ENCODE data around the gene PLEKHB2. TPM values are rescaled to one million over a fixed set of nuclear protein-coding genes. Genes with fewer than 3 reads are reported as not detected.
A peak's percentile ranks its signal among the peaks of the same experiment; 100 is the strongest.
"Not testable (repeated sequence)": the region's sequence is repeated elsewhere in the genome, so short reads cannot be mapped to it uniquely, and the experiment has no call there.

The PLEKHB2 gene
- total and polyA plus RNA-seq, 8 donors = 7.8 to 28.3 (median 18.4) TPM

- intact Hi-C loops (cut with DNase I) = no loop called here
- H3K27me3 ChIP-seq = no peaks in the 10 kb centered on the region
- H3K4me1 ChIP-seq = peaks cover 0 to 8% (median 0%) of the 10 kb centered on the region in 3 donors
- DNase-seq (no peak), FAIRE-seq (no peak), ATAC-seq (peak in 3 of 4 donors; percentile 23 to 39 (median 36))
- H3K4me3 ChIP-seq = no peak overlapping the region
- peak overlapping the region in 1 of 4 donors; percentile 25 for H3K27ac ChIP-seq
- TF ChIP-seq, protein P1, sequence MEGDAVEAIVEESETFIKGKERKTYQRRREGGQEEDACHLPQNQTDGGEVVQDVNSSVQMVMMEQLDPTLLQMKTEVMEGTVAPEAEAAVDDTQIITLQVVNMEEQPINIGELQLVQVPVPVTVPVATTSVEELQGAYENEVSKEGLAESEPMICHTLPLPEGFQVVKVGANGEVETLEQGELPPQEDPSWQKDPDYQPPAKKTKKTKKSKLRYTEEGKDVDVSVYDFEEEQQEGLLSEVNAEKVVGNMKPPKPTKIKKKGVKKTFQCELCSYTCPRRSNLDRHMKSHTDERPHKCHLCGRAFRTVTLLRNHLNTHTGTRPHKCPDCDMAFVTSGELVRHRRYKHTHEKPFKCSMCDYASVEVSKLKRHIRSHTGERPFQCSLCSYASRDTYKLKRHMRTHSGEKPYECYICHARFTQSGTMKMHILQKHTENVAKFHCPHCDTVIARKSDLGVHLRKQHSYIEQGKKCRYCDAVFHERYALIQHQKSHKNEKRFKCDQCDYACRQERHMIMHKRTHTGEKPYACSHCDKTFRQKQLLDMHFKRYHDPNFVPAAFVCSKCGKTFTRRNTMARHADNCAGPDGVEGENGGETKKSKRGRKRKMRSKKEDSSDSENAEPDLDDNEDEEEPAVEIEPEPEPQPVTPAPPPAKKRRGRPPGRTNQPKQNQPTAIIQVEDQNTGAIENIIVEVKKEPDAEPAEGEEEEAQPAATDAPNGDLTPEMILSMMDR (IDR thresholded peaks at IDR 0.05) = no peak
- no peaks in the 10 kb centered on the region for H3K9me3 ChIP-seq
- no peaks in the 10 kb centered on the region for H3K36me3 ChIP-seq
- WGBS, 2 donors = 54 to 65% methylated on average over 2 of the region's 2 CpGs
These were observed 7.4 kb downstream of the PLEKHB2 start for GRCh38 chr2:131112529-131112928.

- TF ChIP-seq, protein P1 (IDR thresholded peaks at IDR 0.05) = no peak
- intact Hi-C loops (cut with DNase I) = no loop called here
- Histone ChIP-seq H3K9me3 (no peaks in the 10 kb centered on the region), H3K4me3 (no peak overlapping the region), H3K27ac (no peak overlapping the region), H3K36me3 (no peaks in the 10 kb centered on the region), H3K4me1 (peaks cover 0 to 8% (median 0%) of the 10 kb centered on the region in 3 donors), H3K27me3 (no peaks in the 10 kb centered on the region)
- no peak for FAIRE-seq
- WGBS, 2 donors = 95% methylated on average over 7 of the region's 7 CpGs
- no peak for DNase-seq
- ATAC-seq = no peak
These were observed 8.6 kb downstream of the PLEKHB2 start for GRCh38 chr2:131113566-131114227.

GRCh38 chr2:131114950-131115349, 9.8 kb downstream of the PLEKHB2 start:
- ATAC-seq; H3K27me3 ChIP-seq; H3K4me1 ChIP-seq; intact Hi-C loops (cut with DNase I); H3K36me3 ChIP-seq; H3K4me3 ChIP-seq; FAIRE-seq; DNase-seq; H3K9me3 ChIP-seq; H3K27ac ChIP-seq: not testable (repeated sequence)
- WGBS, 2 donors = 91 to 94% methylated on average over 3 of the region's 3 CpGs

- Histone ChIP-seq H3K27ac (no peak overlapping the region), H3K4me1 (peaks cover 0 to 8% (median 0%) of the 10 kb centered on the region in 3 donors), H3K9me3 (no peaks in the 10 kb centered on the region), H3K36me3 (no peaks in the 10 kb centered on the region), H3K27me3 (no peaks in the 10 kb centered on the region), H3K4me3 (no peak overlapping the region)
- DNase-seq (no peak), FAIRE-seq (no peak), ATAC-seq (no peak)
- intact Hi-C loops (cut with DNase I) = no loop called here
- TF ChIP-seq, protein P1 (IDR thresholded peaks at IDR 0.05) = no peak
These were observed 10.6 kb downstream of the PLEKHB2 start for GRCh38 chr2:131115752-131116151.

GRCh38 chr2:131120815-131121317, 15.7 kb downstream of the PLEKHB2 start:
- Histone ChIP-seq H3K9me3 (no peaks in the 10 kb centered on the region), H3K27me3 (no peaks in the 10 kb centered on the region), H3K36me3 (no peaks in the 10 kb centered on the region), H3K27ac (no peak overlapping the region), H3K4me1 (no peaks in the 10 kb centered on the region), H3K4me3 (no peak overlapping the region)
- DNase-seq (no peak), ATAC-seq (no peak), FAIRE-seq (no peak)
- WGBS, 2 donors = 69 to 77% methylated on average over 12 of the region's 12 CpGs
- intact Hi-C loops (cut with DNase I) = no loop called here
- TF ChIP-seq, protein P1 (IDR thresholded peaks at IDR 0.05) = no peak

Data from pancreas (tissue), 10 donors.